OCI-LY1 (cell line): Measurements from ENCODE around the gene ANKH.

Source experiments
- H2AFZ ChIP-seq: fragments of 200-600 bp; sonication (generic), shearing (Covaris generic); 2 replicates; pipeline ENCODE4 v1.6.0; 2014; ENCODE audit warnings: antibody characterized with exemption, mild to moderate bottlenecking, low read length
- H3F3A ChIP-seq: fragments of 200-600 bp; sonication (generic), shearing (Covaris generic); 2 replicates; pipeline ENCODE4 v1.6.0; 2014; ENCODE audit warnings: mild to moderate bottlenecking, antibody characterized with exemption, low read length, moderate library complexity; ENCODE audit not compliant: insufficient read depth
- H3K27ac ChIP-seq: fragments of 200-600 bp; sonication (generic); 2 replicates; pipeline ENCODE4 v1.5.1; 2014; ENCODE audit warnings: low read length, mixed run types, mild to moderate bottlenecking, low read depth; ENCODE audit not compliant: poor library complexity, severe bottlenecking
- H3K27me3 ChIP-seq: fragments of 200-600 bp; sonication (generic); 2 replicates; pipeline ENCODE4 v1.6.0; 2014; ENCODE audit warnings: antibody characterized with exemption, mild to moderate bottlenecking, low read length, moderate library complexity; ENCODE audit not compliant: insufficient read depth
- H3K36me3 ChIP-seq: fragments of 200-600 bp; sonication (generic); 2 replicates; pipeline ENCODE4 v1.6.1; 2014; ENCODE audit warnings: mild to moderate bottlenecking, antibody characterized with exemption, low read length, moderate library complexity, mixed read lengths; ENCODE audit not compliant: insufficient read depth
- H3K4me1 ChIP-seq: fragments of 200-600 bp; sonication (generic); 2 replicates; pipeline ENCODE4 v1.5.1; 2014; ENCODE audit warnings: mild to moderate bottlenecking, low read length, moderate library complexity; ENCODE audit not compliant: insufficient read depth, severe bottlenecking
- H3K4me2 ChIP-seq: fragments of 200-600 bp; sonication (generic), shearing (Covaris generic); 2 replicates; pipeline ENCODE4 v1.6.1; 2014; ENCODE audit warnings: low read length
- H3K4me3 ChIP-seq: fragments of 200-600 bp; sonication (generic); 2 replicates; pipeline ENCODE4 v1.5.1; 2014; ENCODE audit warnings: low read length, low read depth, mild to moderate bottlenecking, mixed read lengths; ENCODE audit not compliant: poor library complexity, severe bottlenecking
- H3K79me2 ChIP-seq: fragments of 200-600 bp; shearing (Covaris generic); 2 replicates; pipeline ENCODE4 v1.6.1; 2016; ENCODE audit warnings: mixed run types, low read length, mixed read lengths; ENCODE audit not compliant: insufficient read depth
- H3K9ac ChIP-seq: fragments of 200-600 bp; sonication (generic), shearing (Covaris generic); 2 replicates; pipeline ENCODE4 v1.6.1; 2014; ENCODE audit warnings: mild to moderate bottlenecking, low read length, mixed read lengths
- H3K9me2 ChIP-seq: fragments of 200-600 bp; sonication (generic), shearing (Covaris generic); 2 replicates; pipeline ENCODE4 v1.6.1; 2014; ENCODE audit warnings: low read depth, mild to moderate bottlenecking, low read length, mixed read lengths
- H3K9me3 ChIP-seq: fragments of 200-600 bp; shearing (Covaris generic); 2 replicates; pipeline ENCODE4 v1.6.1; 2014; ENCODE audit warnings: low read length, mixed read lengths
- H4K20me1 ChIP-seq: fragments of 200-600 bp; sonication (generic), shearing (Covaris generic); 2 replicates; pipeline ENCODE4 v1.6.0; 2016; ENCODE audit warnings: mild to moderate bottlenecking, low read length; ENCODE audit not compliant: insufficient read depth
- EZH2 ChIP-seq: fragments of 200-600 bp; sonication (generic), shearing (Covaris generic); IDR thresholded peaks from 2 replicates; pipeline ENCODE4 v1.8.0; 2017; ENCODE audit warnings: borderline replicate concordance, mixed run types, mild to moderate bottlenecking, antibody characterized with exemption, low read length, moderate library complexity, mixed read lengths
- TF ChIP-seq, protein P1 (sequence below): fragments of 200-600 bp; sonication (generic), shearing (Covaris generic); IDR thresholded peaks from 2 replicates; pipeline ENCODE4 v1.5.1; 2017; ENCODE audit warnings: mild to moderate bottlenecking, antibody characterized with exemption, low read length, moderate library complexity, mixed read lengths

ANKH gene

DNA sequence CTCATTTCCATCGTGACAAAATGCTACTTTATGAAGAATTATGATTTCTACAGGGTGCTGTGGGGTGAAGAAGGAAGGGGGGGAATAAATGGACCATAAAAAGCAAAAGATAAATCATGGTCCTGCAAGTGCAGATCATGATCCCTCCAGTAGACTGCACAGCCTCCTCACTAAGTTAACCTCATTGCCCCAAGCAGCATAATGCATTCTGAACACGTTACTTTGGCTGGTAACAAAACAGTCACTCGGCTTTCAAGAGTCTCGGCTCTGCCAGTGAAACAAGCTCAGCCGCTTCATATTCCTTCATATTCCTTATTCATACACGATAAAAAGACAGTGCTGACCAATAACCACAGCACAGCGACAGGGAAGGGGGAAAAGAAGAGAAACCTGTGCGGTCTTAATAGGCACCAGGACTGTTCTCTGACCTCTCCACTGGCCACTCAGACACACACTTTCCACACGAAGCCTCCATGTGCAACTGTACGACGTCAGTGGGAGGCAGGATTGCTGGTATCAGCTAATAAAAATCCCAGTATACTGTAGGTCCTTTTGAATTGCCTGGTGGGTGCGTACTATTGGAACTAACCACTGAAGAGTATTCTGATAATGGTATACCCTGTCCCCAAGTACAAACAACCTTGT lies 60.5 kb downstream of the ANKH start:
- Histone ChIP-seq H3F3A (no peaks in the 10 kb centered on the region), H3K27me3 (no peaks in the 10 kb centered on the region), H3K4me1 (peaks cover 39% of the 10 kb centered on the region), H3K36me3 (peaks cover 6% of the 10 kb centered on the region; the same call in 1 of the 2 replicates), H3K27ac (no peak overlapping the region), H2AFZ (no peak overlapping the region), H3K4me2 (peak overlapping the region; percentile 41; the same call in 1 of the 2 replicates), H3K4me3 (no peak overlapping the region), H4K20me1 (no peaks in the 10 kb centered on the region), H3K9me3 (no peaks in the 10 kb centered on the region), H3K9me2 (no peaks in the 10 kb centered on the region), H3K79me2 (no peaks in the 10 kb centered on the region; the same call in 1 of the 2 replicates), H3K9ac (no peak overlapping the region)
- no peak for TF ChIP-seq EZH2
- TF ChIP-seq, protein P1, sequence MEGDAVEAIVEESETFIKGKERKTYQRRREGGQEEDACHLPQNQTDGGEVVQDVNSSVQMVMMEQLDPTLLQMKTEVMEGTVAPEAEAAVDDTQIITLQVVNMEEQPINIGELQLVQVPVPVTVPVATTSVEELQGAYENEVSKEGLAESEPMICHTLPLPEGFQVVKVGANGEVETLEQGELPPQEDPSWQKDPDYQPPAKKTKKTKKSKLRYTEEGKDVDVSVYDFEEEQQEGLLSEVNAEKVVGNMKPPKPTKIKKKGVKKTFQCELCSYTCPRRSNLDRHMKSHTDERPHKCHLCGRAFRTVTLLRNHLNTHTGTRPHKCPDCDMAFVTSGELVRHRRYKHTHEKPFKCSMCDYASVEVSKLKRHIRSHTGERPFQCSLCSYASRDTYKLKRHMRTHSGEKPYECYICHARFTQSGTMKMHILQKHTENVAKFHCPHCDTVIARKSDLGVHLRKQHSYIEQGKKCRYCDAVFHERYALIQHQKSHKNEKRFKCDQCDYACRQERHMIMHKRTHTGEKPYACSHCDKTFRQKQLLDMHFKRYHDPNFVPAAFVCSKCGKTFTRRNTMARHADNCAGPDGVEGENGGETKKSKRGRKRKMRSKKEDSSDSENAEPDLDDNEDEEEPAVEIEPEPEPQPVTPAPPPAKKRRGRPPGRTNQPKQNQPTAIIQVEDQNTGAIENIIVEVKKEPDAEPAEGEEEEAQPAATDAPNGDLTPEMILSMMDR, result no peak

- H4K20me1 ChIP-seq, result no peaks in the 10 kb centered on the region
- peak overlapping the region; percentile 44; the same call in 1 of the 2 replicates for H3K9ac ChIP-seq
- H3K9me3 ChIP-seq, result no peaks in the 10 kb centered on the region
- no peaks in the 10 kb centered on the region; the same call in 1 of the 2 replicates for H3K79me2 ChIP-seq
- H3K27me3 ChIP-seq, result no peaks in the 10 kb centered on the region
- H3K4me1 ChIP-seq, result peaks cover 39% of the 10 kb centered on the region
- H3K27ac ChIP-seq, result peak overlapping the region; percentile 73
- no peaks in the 10 kb centered on the region for H3K9me2 ChIP-seq
- H3F3A ChIP-seq, result no peaks in the 10 kb centered on the region
- H3K4me3 ChIP-seq, result peak overlapping the region; percentile 32
- TF ChIP-seq EZH2, result no peak
- TF ChIP-seq, protein P1, result no peak
- peaks cover 6% of the 10 kb centered on the region; the same call in 1 of the 2 replicates for H3K36me3 ChIP-seq
- H3K4me2 ChIP-seq, result peak overlapping the region; percentile 41
- H2AFZ ChIP-seq, result no peak overlapping the region
Measured at GRCh38 chr5:14810282-14810681, 61.3 kb downstream of the ANKH start.

DNA sequence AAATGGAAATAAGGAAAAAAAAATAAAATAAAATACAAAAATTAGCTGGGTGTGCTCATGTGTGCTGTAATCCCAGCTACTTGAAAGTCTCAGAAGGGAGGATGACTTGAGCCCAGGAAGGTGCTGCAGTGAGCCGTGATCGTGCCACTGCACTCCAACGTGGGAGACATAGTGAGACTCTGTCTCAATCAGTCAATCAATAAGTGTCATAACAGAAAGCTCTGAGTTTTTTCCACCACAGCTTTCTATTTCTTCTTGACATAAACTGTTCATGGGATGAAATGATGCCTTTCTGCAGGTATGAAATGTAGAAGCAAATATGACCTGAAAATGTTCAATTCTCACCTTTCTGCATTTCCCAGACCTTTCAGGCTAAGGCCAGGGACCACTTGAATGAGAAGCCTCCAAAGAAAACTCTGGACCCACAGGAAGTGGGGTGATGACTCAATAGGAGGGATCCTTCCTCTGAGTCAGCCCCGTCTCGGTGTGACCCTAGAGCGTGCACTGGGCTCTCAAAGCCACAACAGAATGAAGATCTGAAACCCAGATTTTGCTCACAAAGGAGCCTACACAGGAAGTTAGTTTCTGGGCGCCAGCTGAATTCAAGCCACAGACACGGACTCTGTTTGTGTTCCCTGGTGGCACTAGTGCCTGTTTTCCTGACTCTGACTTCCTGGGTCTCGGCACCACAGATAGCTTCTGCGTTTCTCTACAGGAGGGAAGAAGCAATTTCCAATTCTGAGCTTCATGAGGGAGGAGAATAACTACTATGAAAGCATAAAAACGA lies 62.0 kb downstream of the ANKH start:
- Histone ChIP-seq H3K4me2 (peak overlapping the region; percentile 41), H3K9ac (peak overlapping the region; percentile 44; the same call in 1 of the 2 replicates), H3K9me3 (no peaks in the 10 kb centered on the region), H3K9me2 (no peaks in the 10 kb centered on the region), H3K27ac (peak overlapping the region; percentile 73), H3K36me3 (peaks cover 9% of the 10 kb centered on the region), H2AFZ (no peak overlapping the region), H3K27me3 (no peaks in the 10 kb centered on the region), H3K4me3 (peak overlapping the region; percentile 32), H3K79me2 (no peaks in the 10 kb centered on the region; the same call in 1 of the 2 replicates), H4K20me1 (no peaks in the 10 kb centered on the region), H3K4me1 (peaks cover 39% of the 10 kb centered on the region), H3F3A (no peaks in the 10 kb centered on the region)
- TF ChIP-seq, protein P1, result no peak
- no peak for TF ChIP-seq EZH2
